ENCODE measurements around the gene ADPRM. TPM values are rescaled to one million over a fixed set of nuclear protein-coding genes. Genes with fewer than 3 reads are reported as not detected.

The ADPRM gene
- total RNA-seq (2014; rRNA removed; shearing (Covaris generic)), result 9.8 and 13.8 TPM in 2 replicates

DNA sequence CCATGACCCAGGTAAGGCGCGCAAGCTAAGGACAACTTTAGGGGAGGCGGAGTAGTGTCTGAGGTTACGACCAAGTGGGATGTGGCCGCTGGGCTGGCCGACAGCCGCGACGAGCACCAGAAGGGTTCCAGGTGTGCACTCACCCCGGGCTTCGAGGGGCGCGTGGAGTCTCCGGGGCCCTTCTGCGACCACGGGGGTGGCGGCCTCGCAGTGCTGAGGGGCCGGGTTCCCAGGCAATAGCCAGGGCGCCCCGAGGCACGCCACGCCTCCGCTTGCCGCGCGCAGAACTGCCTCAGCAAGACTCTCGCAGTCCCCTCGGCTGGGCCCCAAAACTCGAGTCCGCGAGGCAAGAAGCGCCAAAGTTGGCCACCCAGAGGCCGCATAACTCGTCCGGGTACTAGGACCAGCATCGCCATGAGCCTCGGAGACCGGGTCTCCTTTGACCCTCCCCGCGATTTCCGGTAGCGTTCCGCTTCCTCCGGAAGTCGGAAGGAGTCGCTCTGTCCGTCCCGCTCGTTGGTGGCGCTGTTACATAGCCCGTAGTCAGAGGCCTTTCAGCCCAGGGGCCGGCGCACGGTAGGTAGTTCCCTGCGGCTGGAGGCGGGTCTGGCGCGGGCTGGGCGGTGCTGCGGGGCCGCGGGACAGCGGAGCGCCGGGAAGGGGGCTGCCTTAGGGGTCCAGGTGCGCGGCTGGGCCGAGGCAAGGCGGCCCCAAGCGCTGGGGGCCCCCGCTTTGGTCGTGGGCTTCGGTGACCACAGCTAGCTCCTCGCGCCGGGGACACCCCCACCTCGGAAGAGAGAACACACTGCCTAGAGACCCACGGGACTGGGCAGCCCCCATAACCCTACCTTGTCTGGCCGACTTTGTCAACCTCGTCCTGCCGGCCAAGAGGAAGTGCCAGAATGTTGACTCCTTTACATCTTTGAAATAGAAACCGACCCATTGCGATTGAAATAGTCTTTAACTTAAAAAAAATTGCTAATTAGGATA is at the start of gene ADPRM, which contains the start of gene SCO1:
ADPRM (plus strand) TSS at position 503 of the 990 bp plus-strand sequence. CDS start 7,333 bp downstream, outside the sequence.
SCO1 (minus strand) TSS at position 442 of the 990 bp plus-strand sequence; CDS start at position 416, 26 bp downstream.

GRCh38 chr17:10657148-10657547 is 40.2 kb upstream of the ADPRM start, which contains the start of gene MYH3:
Gene MYH3 (minus strand): TSS chr17:10657309. CDS start chr17:10655064, 2,245 bp downstream.

DNA sequence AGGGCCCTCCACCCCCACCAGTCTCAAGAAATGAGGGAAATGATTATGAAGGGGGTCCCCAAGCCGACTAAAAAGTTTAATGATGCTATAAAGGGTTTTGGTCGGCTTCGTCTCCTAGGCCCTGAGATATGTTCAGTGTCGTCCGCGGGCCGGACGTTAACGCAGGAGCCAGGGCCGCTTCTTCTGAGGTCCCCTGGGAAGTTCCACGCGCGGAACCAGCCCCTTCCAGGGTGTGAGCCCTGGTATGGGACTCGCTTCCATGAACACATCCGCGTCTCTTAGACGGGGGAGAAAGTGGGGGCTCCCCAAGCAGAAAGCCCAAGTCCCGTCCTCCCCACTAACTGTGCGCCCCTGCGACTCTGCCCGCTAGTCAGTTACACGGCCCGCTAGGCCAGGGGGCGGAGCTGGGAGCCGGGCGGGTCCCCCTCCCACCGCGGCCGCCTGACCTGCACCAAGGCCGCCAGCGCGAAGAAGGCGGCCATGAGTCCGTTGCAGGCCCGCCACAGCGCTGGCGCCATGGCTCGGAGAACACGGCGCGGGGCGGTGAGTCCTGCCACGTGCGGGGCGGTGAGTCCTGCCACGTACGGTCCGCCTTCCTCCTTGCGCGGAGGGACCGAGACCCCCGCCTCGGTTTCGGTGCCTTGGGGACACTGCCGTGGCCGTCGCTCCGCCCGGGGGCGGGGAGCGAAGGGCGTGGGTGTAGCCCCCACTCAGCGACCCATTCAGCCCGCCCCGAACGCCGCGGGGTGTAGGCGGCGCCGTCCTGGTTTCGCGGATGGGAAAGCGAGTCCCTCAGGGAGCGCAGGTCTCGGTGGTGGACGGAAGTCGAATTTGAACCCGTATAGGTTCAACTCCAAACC is 32.2 kb downstream of the ADPRM start, which contains the start of gene TMEM220:
TMEM220 (minus strand) TSS at position 690 of the 860 bp plus-strand sequence; CDS start at position 518, 172 bp downstream.

Other genes with a start within 250 kb of the ADPRM start
- gene MYH4, start 228.0 kb upstream of the ADPRM start, total RNA-seq (2014; rRNA removed; shearing (Covaris generic)), result under 0.01 TPM in 1 of 2 replicates, not detected in the other
- gene MYH1, start 179.1 kb upstream of the ADPRM start, total RNA-seq (2014; rRNA removed; shearing (Covaris generic)), result not detected in 2 replicates
- gene MYH2, start 147.9 kb upstream of the ADPRM start, total RNA-seq (2014; rRNA removed; shearing (Covaris generic)), result not detected in 2 replicates
- 0.98 and 1.4 TPM in 2 replicates for gene MYH3, start 40.3 kb upstream of the ADPRM start, total RNA-seq (2014; rRNA removed; shearing (Covaris generic))
- gene SCO1, start 61 bp upstream of the ADPRM start, total RNA-seq (2014; rRNA removed; shearing (Covaris generic)), result 74.7 and 77.3 TPM in 2 replicates
- not detected in 2 replicates for gene TMEM220, start 32.4 kb downstream of the ADPRM start, total RNA-seq (2014; rRNA removed; shearing (Covaris generic))
- gene TMEM238L, start 106.5 kb downstream of the ADPRM start, total RNA-seq (2014; rRNA removed; shearing (Covaris generic)), result not detected in 2 replicates
- not detected in 2 replicates for gene PIRT, start 140.5 kb downstream of the ADPRM start, total RNA-seq (2014; rRNA removed; shearing (Covaris generic))

Data from A375 (cell line).